Measurements from ENCODE around the gene IQSEC1. TPM values are rescaled to one million over a fixed set of nuclear protein-coding genes. Genes with fewer than 3 reads are reported as not detected.

The IQSEC1 gene
- total RNA-seq, 1 donor from 2014 or later: 29.5 TPM

- Histone ChIP-seq H3K9ac (ENCODE audit: low read length) (no peak overlapping the region), H3K36me3 (ENCODE audit: insufficient read depth, low read length) (no peaks in the 10 kb centered on the region), H3K9me3 (ENCODE audit: insufficient read depth, low read depth, low read length) (no peaks in the 10 kb centered on the region), H3K4me3 (ENCODE audit: insufficient read depth, low read depth, low read length) (no peak overlapping the region), H2AFZ (ENCODE audit: low read depth, low read length) (no peak overlapping the region), H3K4me2 (ENCODE audit: low read length) (no peak overlapping the region), H4K20me1 (ENCODE audit: insufficient read depth, low read length) (no peaks in the 10 kb centered on the region), H3K27me3 (ENCODE audit: insufficient read depth, low read length) (no peaks in the 10 kb centered on the region), H3K4me1 (ENCODE audit: insufficient read depth, low read length) (no peaks in the 10 kb centered on the region), H3K27ac (ENCODE audit: low read depth, low read length) (no peak overlapping the region), H3K79me2 (ENCODE audit: insufficient read depth, low read length) (no peaks in the 10 kb centered on the region)
- H3K4me3 Mint-ChIP-seq (ENCODE audit: unreplicated experiment): no peak overlapping the region
- DNase-seq (ENCODE audit: low read depth) (no peak), FAIRE-seq (no peak)
- peaks cover 2% of the 10 kb centered on the region for H3K36me3 Mint-ChIP-seq (ENCODE audit: low read depth, unreplicated experiment)
- no peaks in the 10 kb centered on the region for H3K9me3 Mint-ChIP-seq (ENCODE audit: unreplicated experiment)
- H3K27ac Mint-ChIP-seq (ENCODE audit: unreplicated experiment): no peak overlapping the region
- TF ChIP-seq CTCF (IDR thresholded peaks at IDR 0.05; ENCODE audit: insufficient read depth, low read depth, low read length): no peak
- no peak for TF ChIP-seq EZH2 (IDR thresholded peaks at IDR 0.05; ENCODE audit: insufficient read depth, low read length)
- peaks cover 12% of the 10 kb centered on the region for H3K4me1 Mint-ChIP-seq (ENCODE audit: low read depth, unreplicated experiment)
- peaks cover 41% of the 10 kb centered on the region for H3K27me3 Mint-ChIP-seq (ENCODE audit: low read depth, unreplicated experiment)
Measured at GRCh38 chr3:13062647-13063046, 10.6 kb downstream of the IQSEC1 start.

GRCh38 chr3:13060341-13060910 lies 12.8 kb downstream of the IQSEC1 start:
- TF ChIP-seq CTCF (IDR thresholded peaks at IDR 0.05; ENCODE audit: insufficient read depth, low read depth, low read length) (no peak), EZH2 (IDR thresholded peaks at IDR 0.05; ENCODE audit: insufficient read depth, low read length) (no peak)
- no peak overlapping the region for H3K9ac ChIP-seq (ENCODE audit: low read length)
- H3K27ac ChIP-seq (ENCODE audit: low read depth, low read length): no peak overlapping the region
- peaks cover 12% of the 10 kb centered on the region for H3K4me1 Mint-ChIP-seq (ENCODE audit: low read depth, unreplicated experiment)
- H3K36me3 ChIP-seq (ENCODE audit: insufficient read depth, low read length): no peaks in the 10 kb centered on the region
- H3K79me2 ChIP-seq (ENCODE audit: insufficient read depth, low read length): no peaks in the 10 kb centered on the region
- FAIRE-seq (no peak), DNase-seq (ENCODE audit: low read depth) (no peak)
- no peaks in the 10 kb centered on the region for H3K27me3 ChIP-seq (ENCODE audit: insufficient read depth, low read length)
- H2AFZ ChIP-seq (ENCODE audit: low read depth, low read length): no peak overlapping the region
- no peaks in the 10 kb centered on the region for H3K9me3 Mint-ChIP-seq (ENCODE audit: unreplicated experiment)
- H3K27ac Mint-ChIP-seq (ENCODE audit: unreplicated experiment): no peak overlapping the region
- H4K20me1 ChIP-seq (ENCODE audit: insufficient read depth, low read length): no peaks in the 10 kb centered on the region
- H3K27me3 Mint-ChIP-seq (ENCODE audit: low read depth, unreplicated experiment): peaks cover 46% of the 10 kb centered on the region
- no peaks in the 10 kb centered on the region for H3K9me3 ChIP-seq (ENCODE audit: insufficient read depth, low read depth, low read length)
- H3K36me3 Mint-ChIP-seq (ENCODE audit: low read depth, unreplicated experiment): no peaks in the 10 kb centered on the region
- H3K4me3 ChIP-seq (ENCODE audit: insufficient read depth, low read depth, low read length): no peak overlapping the region
- H3K4me1 ChIP-seq (ENCODE audit: insufficient read depth, low read length): no peaks in the 10 kb centered on the region
- H3K4me3 Mint-ChIP-seq (ENCODE audit: unreplicated experiment): no peak overlapping the region
- no peak overlapping the region for H3K4me2 ChIP-seq (ENCODE audit: low read length)

- Histone ChIP-seq H3K36me3 (ENCODE audit: insufficient read depth, low read length) (no peaks in the 10 kb centered on the region), H4K20me1 (ENCODE audit: insufficient read depth, low read length) (no peaks in the 10 kb centered on the region), H3K4me1 (ENCODE audit: insufficient read depth, low read length) (no peaks in the 10 kb centered on the region), H3K27me3 (ENCODE audit: insufficient read depth, low read length) (peaks cover 6% of the 10 kb centered on the region), H3K4me2 (ENCODE audit: low read length) (no peak overlapping the region), H3K9me3 (ENCODE audit: insufficient read depth, low read depth, low read length) (no peaks in the 10 kb centered on the region), H2AFZ (ENCODE audit: low read depth, low read length) (no peak overlapping the region), H3K27ac (ENCODE audit: low read depth, low read length) (no peak overlapping the region), H3K4me3 (ENCODE audit: insufficient read depth, low read depth, low read length) (no peak overlapping the region), H3K9ac (ENCODE audit: low read length) (no peak overlapping the region), H3K79me2 (ENCODE audit: insufficient read depth, low read length) (no peaks in the 10 kb centered on the region)
- peaks cover 2% of the 10 kb centered on the region for H3K4me1 Mint-ChIP-seq (ENCODE audit: low read depth, unreplicated experiment)
- no peak overlapping the region for H3K4me3 Mint-ChIP-seq (ENCODE audit: unreplicated experiment)
- H3K27me3 Mint-ChIP-seq (ENCODE audit: low read depth, unreplicated experiment): peaks cover 40% of the 10 kb centered on the region
- H3K36me3 Mint-ChIP-seq (ENCODE audit: low read depth, unreplicated experiment): no peaks in the 10 kb centered on the region
- TF ChIP-seq EZH2 (IDR thresholded peaks at IDR 0.05; ENCODE audit: insufficient read depth, low read length) (no peak), CTCF (IDR thresholded peaks at IDR 0.05; ENCODE audit: insufficient read depth, low read depth, low read length) (no peak)
- no peak for DNase-seq (ENCODE audit: low read depth)
- no peaks in the 10 kb centered on the region for H3K9me3 Mint-ChIP-seq (ENCODE audit: unreplicated experiment)
- no peak overlapping the region for H3K27ac Mint-ChIP-seq (ENCODE audit: unreplicated experiment)
- no peak for FAIRE-seq
Measured at GRCh38 chr3:13058346-13059120, 14.7 kb downstream of the IQSEC1 start.
